WERI-Rb-1 (cell line): ENCODE measurements around the gene SLC39A10.

Source experiments
- DNase-seq: peaks from one replicate; pipeline ENCODE4 v3.0.0-alpha.2; 2020
- H3K27ac ChIP-seq: fragments of 250-450 bp; sonication (Bioruptor Pico); 2 replicates; pipeline ENCODE4 v1.5.1; 2020; ENCODE audit warnings: mild to moderate bottlenecking, moderate library complexity
- H3K27me3 ChIP-seq: fragments of 250-450 bp; sonication (Bioruptor Pico); 2 replicates; pipeline ENCODE4 v1.5.1; 2021; ENCODE audit warnings: mild to moderate bottlenecking, low read depth, moderate library complexity; ENCODE audit not compliant: insufficient read depth, severe bottlenecking
- H3K36me3 ChIP-seq: fragments of 250-450 bp; sonication (Bioruptor Pico); 2 replicates; pipeline ENCODE4 v1.5.1; 2020; ENCODE audit warnings: mild to moderate bottlenecking, moderate library complexity
- H3K4me3 ChIP-seq: 2 replicates; pipeline ENCODE4 v1.5.1; 2011; ENCODE audit warnings: low read depth, mild to moderate bottlenecking, control low read depth, low read length
- H3K9me3 ChIP-seq: fragments of 250-450 bp; sonication (Bioruptor Pico); 2 replicates; pipeline ENCODE4 v1.5.1; 2021; ENCODE audit warnings: mild to moderate bottlenecking, moderate library complexity; ENCODE audit not compliant: severe bottlenecking
- TF ChIP-seq, protein P1 (sequence below): IDR thresholded peaks from 2 replicates; pipeline ENCODE4 v1.5.1; 2011; ENCODE audit warnings: low read depth, mild to moderate bottlenecking, control low read depth, inconsistent platforms, low read length

The SLC39A10 gene

DNA sequence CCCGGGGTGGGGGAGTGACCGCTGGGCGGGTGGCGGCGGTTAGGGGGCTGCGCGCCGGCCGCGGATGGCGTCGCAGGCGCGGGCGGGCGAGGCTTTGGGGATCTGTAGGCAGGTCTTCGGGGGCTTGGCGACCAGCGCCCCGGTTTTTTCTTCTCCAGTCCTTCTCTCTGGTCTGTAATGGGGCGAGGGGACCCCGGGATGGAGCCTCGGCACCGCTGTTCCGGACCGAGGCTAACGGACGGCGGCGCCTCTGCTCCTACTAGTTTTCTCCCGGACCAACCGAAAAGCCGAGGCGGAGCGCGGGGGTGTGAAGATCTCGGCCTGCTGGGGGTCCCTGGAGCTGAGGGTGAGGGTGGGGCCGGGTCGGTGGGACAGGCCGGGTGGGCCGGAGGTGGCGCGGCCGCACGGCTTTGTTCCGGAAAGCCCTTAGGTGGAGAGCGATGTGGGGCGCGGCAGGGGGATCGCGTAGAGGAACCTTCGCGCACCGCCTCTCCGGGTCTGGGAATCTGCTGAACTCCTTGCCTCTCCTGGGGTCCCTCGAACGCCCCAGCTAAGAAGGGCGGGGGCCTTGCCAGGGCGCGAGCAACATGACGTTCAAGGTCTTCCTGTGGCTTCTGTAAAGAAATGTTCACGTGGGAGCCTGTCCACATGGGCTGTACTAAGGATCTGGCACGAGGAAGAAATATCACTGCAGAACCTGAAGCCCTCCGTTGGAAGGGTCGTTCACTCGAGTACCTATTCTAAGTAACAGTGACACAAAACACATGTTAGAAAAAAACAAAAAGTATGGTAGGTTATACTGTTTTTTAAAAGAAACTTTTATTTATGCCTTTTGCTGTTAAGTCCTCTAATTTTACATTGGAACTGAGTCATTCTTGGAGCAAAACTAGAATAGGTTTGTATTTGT, 861 bp downstream of the SLC39A10 start:
- TF ChIP-seq, protein P1, sequence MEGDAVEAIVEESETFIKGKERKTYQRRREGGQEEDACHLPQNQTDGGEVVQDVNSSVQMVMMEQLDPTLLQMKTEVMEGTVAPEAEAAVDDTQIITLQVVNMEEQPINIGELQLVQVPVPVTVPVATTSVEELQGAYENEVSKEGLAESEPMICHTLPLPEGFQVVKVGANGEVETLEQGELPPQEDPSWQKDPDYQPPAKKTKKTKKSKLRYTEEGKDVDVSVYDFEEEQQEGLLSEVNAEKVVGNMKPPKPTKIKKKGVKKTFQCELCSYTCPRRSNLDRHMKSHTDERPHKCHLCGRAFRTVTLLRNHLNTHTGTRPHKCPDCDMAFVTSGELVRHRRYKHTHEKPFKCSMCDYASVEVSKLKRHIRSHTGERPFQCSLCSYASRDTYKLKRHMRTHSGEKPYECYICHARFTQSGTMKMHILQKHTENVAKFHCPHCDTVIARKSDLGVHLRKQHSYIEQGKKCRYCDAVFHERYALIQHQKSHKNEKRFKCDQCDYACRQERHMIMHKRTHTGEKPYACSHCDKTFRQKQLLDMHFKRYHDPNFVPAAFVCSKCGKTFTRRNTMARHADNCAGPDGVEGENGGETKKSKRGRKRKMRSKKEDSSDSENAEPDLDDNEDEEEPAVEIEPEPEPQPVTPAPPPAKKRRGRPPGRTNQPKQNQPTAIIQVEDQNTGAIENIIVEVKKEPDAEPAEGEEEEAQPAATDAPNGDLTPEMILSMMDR, result no peak
- no peaks in the 10 kb centered on the region for H3K27me3 ChIP-seq
- peak; percentile 54 for DNase-seq
- H3K36me3 ChIP-seq, result 0 out of 2 replicates have a peak, but pooled peaks cover 2% of the 10 kb centered on the region
- H3K4me3 ChIP-seq, result peak overlapping the region; percentile 97
- H3K9me3 ChIP-seq, result no peaks in the 10 kb centered on the region
- peak overlapping the region; percentile 93 for H3K27ac ChIP-seq

DNA sequence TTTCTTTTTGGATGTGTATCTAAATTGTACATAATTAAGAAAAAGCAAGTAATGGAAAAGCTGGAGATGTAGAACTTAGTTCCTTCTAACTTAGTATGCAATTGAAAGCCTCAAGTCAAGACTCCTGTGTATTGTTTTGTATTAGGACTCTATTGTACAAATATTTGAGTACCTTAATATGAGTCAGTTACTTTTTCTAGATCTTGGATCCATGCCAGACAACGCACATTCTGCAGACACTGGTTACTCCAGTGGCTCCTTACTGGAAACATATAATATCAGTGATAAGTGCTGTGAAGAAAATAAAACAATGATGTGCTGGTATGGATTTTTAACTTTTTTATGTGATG, 1.5 kb downstream of the SLC39A10 start:
- H3K4me3 ChIP-seq, result peak overlapping the region; percentile 97
- TF ChIP-seq, protein P1, result no peak
- 0 out of 2 replicates have a peak, but pooled peaks cover 2% of the 10 kb centered on the region for H3K36me3 ChIP-seq
- H3K9me3 ChIP-seq, result no peaks in the 10 kb centered on the region
- H3K27ac ChIP-seq, result no peak overlapping the region
- DNase-seq, result no peak
- H3K27me3 ChIP-seq, result no peaks in the 10 kb centered on the region

GRCh38 chr2:195659114-195659513, 2.1 kb downstream of the SLC39A10 start:
- no peak overlapping the region for H3K27ac ChIP-seq
- H3K4me3 ChIP-seq, result no peak overlapping the region
- TF ChIP-seq, protein P1, result no peak
- H3K9me3 ChIP-seq, result no peaks in the 10 kb centered on the region
- H3K27me3 ChIP-seq, result no peaks in the 10 kb centered on the region
- H3K36me3 ChIP-seq, result 0 out of 2 replicates have a peak, but pooled peaks cover 2% of the 10 kb centered on the region
- no peak for DNase-seq

GRCh38 chr2:195659982-195660890, 3.2 kb downstream of the SLC39A10 start:
- TF ChIP-seq, protein P1, result peak; percentile 61

GRCh38 chr2:195662138-195662537, 5.1 kb downstream of the SLC39A10 start:
- no peak for DNase-seq
- no peak overlapping the region for H3K4me3 ChIP-seq
- H3K36me3 ChIP-seq, result 0 out of 2 replicates have a peak, but pooled peaks cover 2% of the 10 kb centered on the region
- TF ChIP-seq, protein P1, result no peak
- no peaks in the 10 kb centered on the region for H3K9me3 ChIP-seq
- H3K27me3 ChIP-seq, result no peaks in the 10 kb centered on the region
- no peak overlapping the region for H3K27ac ChIP-seq

More at GRCh38 chr2:195659982-195660890, 3.2 kb downstream of the SLC39A10 start:
- DNase-seq, result peak; percentile 67
- H3K36me3 ChIP-seq, result 0 out of 2 replicates have a peak, but pooled peaks cover 2% of the 10 kb centered on the region
- no peak overlapping the region for H3K27ac ChIP-seq
- no peak overlapping the region for H3K4me3 ChIP-seq
- H3K9me3 ChIP-seq, result no peaks in the 10 kb centered on the region
- no peaks in the 10 kb centered on the region for H3K27me3 ChIP-seq
